Sigmoid colon (tissue), 7 donors: Measurements from ENCODE around the gene MSH2. TPM values are rescaled to one million over a fixed set of nuclear protein-coding genes. Genes with fewer than 3 reads are reported as not detected.

ENCODE experiments used
- DNase-seq: peaks from one replicate; pipeline ENCODE4 v3.0.0-alpha.2; 2019
- H3K27ac ChIP-seq, 4 donors: fragments of 200-600 bp; sonication (generic); one replicate each; pipeline ENCODE4 v1.5.1; 2016 to 2019; ENCODE audit warnings: mild to moderate bottlenecking in 1 of 4
- H3K27me3 ChIP-seq, 3 donors: fragments of 200-600 bp; sonication (generic); one replicate each; pipeline ENCODE4 v1.5.1; 2019; ENCODE audit warnings: mild to moderate bottlenecking in 1 of 3
- H3K36me3 ChIP-seq, 4 donors: fragments of 200-600 bp; sonication (generic); one replicate each; pipeline ENCODE4 v1.5.1; 2016 to 2019
- H3K4me1 ChIP-seq, 4 donors: fragments of 200-600 bp; sonication (generic); one replicate each; pipeline ENCODE4 v1.5.1; 2017 to 2019
- H3K4me3 ChIP-seq, 4 donors: fragments of 200-600 bp; sonication (generic); one replicate each; pipeline ENCODE4 v1.5.1; 2017 to 2019; ENCODE audit warnings: mild to moderate bottlenecking in 2 of 4, moderate library complexity in 1 of 4
- H3K9me3 ChIP-seq, 4 donors: fragments of 200-600 bp in 3 of 4; sonication (generic) in 3 of 4; one replicate each; pipeline versions ENCODE4 v1.5.1 to v1.6.1; 2013 to 2019
- EP300 ChIP-seq, 4 donors: sonication (generic); formaldehyde crosslinking; IDR thresholded peaks; one replicate each; pipeline ENCODE4 v1.6.1; 2017; ENCODE audit warnings: antibody characterized with exemption in 4 of 4
- POLR2A ChIP-seq, 2 donors: fragments of 450-650 bp; IDR thresholded peaks; one replicate each; pipeline ENCODE4 v1.6.1; 2016; ENCODE audit warnings: antibody characterized with exemption in 2 of 2, mild to moderate bottlenecking in 2 of 2, moderate library complexity in 2 of 2
- POLR2AphosphoS5 ChIP-seq, 4 donors: sonication (generic); formaldehyde crosslinking; IDR thresholded peaks; one replicate each; pipeline ENCODE4 v1.6.1; 2017; ENCODE audit warnings: antibody characterized with exemption in 4 of 4
- WGBS, 2 donors: extraction: QIAGEN DNeasy Blood & Tissue Kit; methylation state at CpG; one replicate each; pipeline ENCODE4 v1.1.7; 2013; 5-methylcytosine and 5-hydroxymethylcytosine counted together
- intact Hi-C: fragments of 100-400 bp; cut with DNase I; formaldehyde crosslinking; loops from one replicate; pipeline ENCODE4 v1.15.1; 2023
- polyA plus RNA-seq, 3 donors: library from polyadenylated mRNA; stranded (reverse); fragments of 200-250 nt; gene quantifications; one replicate each; pipeline ENCODE4 v1.2.3, GENCODE V29; 2013
- total RNA-seq, 4 donors: library from RNA; depleted of rRNA; stranded (reverse); fragments of >200 nt; gene quantifications; one replicate each; pipeline ENCODE4 v1.1.0, GENCODE V29; 2016
- TF ChIP-seq, protein P1 (sequence below), 4 experiments: fragments of 450-650 bp in 3 of 4; fragments of 200-600 bp in 1 of 4; IDR thresholded peaks; one replicate each; pipeline ENCODE4 v1.5.1; 2016 to 2019; ENCODE audit warnings: antibody characterized with exemption in 4 of 4, mild to moderate bottlenecking in 3 of 4, moderate library complexity in 2 of 4
- donor health status: healthy with polysubstance abuse.
- donor health status: Bipolar disorder and iron deficiency.
- donor health status: healthy.

Gene MSH2
- total and polyA plus RNA-seq, 7 donors, result 7.2 to 13.9 (median 9.4) TPM

DNA sequence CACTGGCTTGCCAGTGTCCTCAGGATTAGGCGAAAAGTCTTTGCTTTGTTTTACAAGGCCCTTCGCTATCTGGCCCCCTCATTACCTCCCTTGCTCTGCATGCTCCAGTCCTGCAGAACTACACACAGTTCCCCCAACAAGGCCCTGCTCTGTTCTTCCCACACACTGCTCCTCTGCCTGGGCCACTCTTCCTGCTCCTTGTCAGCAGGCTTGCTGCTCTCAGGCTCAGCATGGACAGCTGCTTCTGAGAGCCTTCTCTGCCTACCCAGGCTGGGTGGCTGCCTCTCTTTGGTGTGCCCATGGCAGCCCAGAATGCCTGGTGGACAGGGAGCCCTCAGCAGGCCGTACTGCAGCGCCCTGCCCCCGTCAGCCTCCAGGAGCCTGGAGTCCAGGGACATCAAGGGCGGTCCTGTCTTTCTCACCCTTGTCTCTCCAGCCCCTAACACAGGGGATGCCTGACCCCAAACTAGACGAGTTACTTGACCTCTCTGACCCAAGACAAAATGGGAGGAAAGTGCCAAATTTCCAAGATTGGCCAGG, 111.1 kb downstream of the MSH2 start:
- H3K27ac ChIP-seq, result no peak overlapping the region
- no peaks in the 10 kb centered on the region for H3K36me3 ChIP-seq
- H3K4me3 ChIP-seq, result no peak overlapping the region
- no peaks in the 10 kb centered on the region for H3K27me3 ChIP-seq
- no peaks in the 10 kb centered on the region for H3K9me3 ChIP-seq
- 93 to 97% methylated on average over 7 of the region's 7 CpGs for WGBS, 2 donors
- no peaks in the 10 kb centered on the region for H3K4me1 ChIP-seq
- TF ChIP-seq EP300 (IDR thresholded peaks at IDR 0.05) (no peak), POLR2AphosphoS5 (IDR thresholded peaks at IDR 0.05) (no peak)
- TF ChIP-seq, protein P1, sequence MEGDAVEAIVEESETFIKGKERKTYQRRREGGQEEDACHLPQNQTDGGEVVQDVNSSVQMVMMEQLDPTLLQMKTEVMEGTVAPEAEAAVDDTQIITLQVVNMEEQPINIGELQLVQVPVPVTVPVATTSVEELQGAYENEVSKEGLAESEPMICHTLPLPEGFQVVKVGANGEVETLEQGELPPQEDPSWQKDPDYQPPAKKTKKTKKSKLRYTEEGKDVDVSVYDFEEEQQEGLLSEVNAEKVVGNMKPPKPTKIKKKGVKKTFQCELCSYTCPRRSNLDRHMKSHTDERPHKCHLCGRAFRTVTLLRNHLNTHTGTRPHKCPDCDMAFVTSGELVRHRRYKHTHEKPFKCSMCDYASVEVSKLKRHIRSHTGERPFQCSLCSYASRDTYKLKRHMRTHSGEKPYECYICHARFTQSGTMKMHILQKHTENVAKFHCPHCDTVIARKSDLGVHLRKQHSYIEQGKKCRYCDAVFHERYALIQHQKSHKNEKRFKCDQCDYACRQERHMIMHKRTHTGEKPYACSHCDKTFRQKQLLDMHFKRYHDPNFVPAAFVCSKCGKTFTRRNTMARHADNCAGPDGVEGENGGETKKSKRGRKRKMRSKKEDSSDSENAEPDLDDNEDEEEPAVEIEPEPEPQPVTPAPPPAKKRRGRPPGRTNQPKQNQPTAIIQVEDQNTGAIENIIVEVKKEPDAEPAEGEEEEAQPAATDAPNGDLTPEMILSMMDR (IDR thresholded peaks at IDR 0.05), result no peak
- intact Hi-C loops, result no loop called here
- no peak for DNase-seq

DNA sequence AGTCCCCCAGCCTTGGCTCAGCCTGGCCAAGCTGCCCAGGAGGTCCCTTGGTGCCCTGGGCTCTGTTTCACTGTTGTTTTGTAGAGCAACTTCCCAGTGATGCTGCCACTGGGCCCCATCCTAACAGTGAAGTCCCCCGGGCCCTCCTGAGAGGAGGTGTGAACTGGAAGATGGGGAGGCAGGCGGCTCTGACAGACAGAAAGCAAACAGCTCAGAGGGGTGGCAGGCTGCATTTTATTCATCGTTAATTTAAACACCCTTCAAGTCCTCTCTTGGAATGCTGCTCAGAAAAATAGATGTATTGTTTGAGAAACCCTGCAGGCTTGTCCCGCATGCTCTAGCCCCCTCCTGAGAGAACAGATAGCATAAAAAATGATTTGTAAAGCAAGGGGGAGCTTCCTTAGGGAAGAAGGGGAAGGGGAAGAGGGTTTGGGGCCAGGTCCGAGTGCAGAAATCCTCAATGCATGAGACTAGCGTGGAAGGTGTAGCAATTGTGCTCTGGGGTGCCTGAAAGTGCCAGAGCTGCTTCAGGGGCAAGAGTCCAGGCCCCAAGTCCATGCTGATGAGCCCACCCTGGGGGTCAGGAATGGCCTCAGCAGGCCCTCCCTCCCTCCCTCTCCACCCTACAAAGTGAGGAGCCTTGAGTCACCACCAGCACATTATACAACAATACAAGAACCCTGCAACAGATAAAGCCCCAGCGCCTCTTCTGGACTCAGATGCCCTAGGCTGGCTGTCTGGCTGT, 113.6 kb downstream of the MSH2 start:
- H3K27me3 ChIP-seq, result peaks cover 0 to 18% (median 3%) of the 10 kb centered on the region in 3 donors
- no peaks in the 10 kb centered on the region for H3K36me3 ChIP-seq
- DNase-seq, result no peak
- intact Hi-C loops, result no loop called here
- H3K4me3 ChIP-seq, result no peak overlapping the region
- TF ChIP-seq EP300 (IDR thresholded peaks at IDR 0.05), result no peak
- no peak for TF ChIP-seq POLR2AphosphoS5 (IDR thresholded peaks at IDR 0.05)
- TF ChIP-seq POLR2A (IDR thresholded peaks at IDR 0.05), result no peak
- TF ChIP-seq, protein P1 (IDR thresholded peaks at IDR 0.05), result no peak
- no peak overlapping the region for H3K27ac ChIP-seq
- H3K9me3 ChIP-seq, result no peaks in the 10 kb centered on the region
- WGBS, 2 donors, result 90% methylated on average over 7 of the region's 7 CpGs
- H3K4me1 ChIP-seq, result peaks cover 0 to 12% (median 11%) of the 10 kb centered on the region in 4 donors

DNA sequence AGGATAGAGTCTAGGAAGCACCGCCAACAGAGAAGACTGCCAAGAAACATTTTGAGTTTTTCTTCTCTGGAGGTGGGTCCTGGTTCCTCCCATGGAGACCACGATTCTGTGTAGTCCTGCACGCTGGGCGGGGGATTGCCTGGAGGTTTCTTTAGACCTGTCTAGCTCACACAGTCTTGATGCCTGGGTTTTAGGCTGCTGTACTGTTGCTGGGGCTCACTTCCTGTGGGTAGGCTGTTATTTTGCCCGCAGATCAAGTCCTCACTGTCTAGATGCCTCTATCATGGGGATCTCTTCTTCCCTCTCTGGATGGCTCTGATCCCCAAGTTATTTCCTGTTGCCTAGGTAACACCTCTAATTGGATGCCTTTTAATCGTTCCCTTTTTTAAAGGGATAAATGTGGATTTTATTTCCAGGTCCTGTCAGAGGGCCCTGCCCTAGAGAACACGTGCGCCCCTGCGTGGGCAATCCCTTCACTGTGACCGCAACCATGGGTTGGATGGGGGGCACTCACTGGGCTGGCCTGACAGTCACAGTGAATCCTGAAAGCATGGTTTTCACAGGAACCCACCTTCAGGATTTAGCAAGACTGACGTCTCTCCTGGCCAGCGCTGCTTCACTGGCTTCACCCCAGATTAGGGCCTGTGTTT, 115.7 kb downstream of the MSH2 start:
- H3K27ac ChIP-seq, result no peak overlapping the region
- peaks cover 0 to 22% (median 5%) of the 10 kb centered on the region in 3 donors for H3K27me3 ChIP-seq
- no peak overlapping the region for H3K4me3 ChIP-seq
- TF ChIP-seq POLR2A (IDR thresholded peaks at IDR 0.05) (no peak), POLR2AphosphoS5 (IDR thresholded peaks at IDR 0.05) (no peak), EP300 (IDR thresholded peaks at IDR 0.05) (no peak)
- TF ChIP-seq, protein P1 (IDR thresholded peaks at IDR 0.05), result no peak
- H3K9me3 ChIP-seq, result no peaks in the 10 kb centered on the region
- H3K4me1 ChIP-seq, result peaks cover 0 to 15% (median 13%) of the 10 kb centered on the region in 4 donors
- no peaks in the 10 kb centered on the region for H3K36me3 ChIP-seq
- no peak for DNase-seq
- intact Hi-C loops, result no loop called here
- 91 to 92% methylated on average over 12 of the region's 12 CpGs for WGBS, 2 donors

DNA sequence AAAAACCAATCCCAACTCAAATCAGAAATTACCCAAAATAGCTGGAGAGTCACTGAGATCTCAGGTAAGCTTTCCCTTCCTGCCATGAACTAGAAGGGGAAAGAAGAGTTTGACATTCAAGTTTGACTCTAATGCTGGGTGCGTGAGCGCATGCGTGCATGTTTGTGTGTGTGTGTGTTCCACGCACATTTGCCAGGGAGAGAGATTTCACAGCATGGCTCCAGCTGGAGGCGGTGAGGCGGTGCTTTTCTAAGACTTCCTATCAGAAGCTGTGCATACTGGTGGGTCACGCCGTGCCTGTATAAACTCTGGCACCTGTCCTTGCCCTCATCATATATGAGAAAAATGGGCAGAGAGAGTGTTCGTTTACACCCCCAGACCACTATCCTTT, 116.2 kb downstream of the MSH2 start:
- intact Hi-C loops, result no loop called here
- H3K4me3 ChIP-seq, result no peak overlapping the region
- TF ChIP-seq POLR2AphosphoS5 (IDR thresholded peaks at IDR 0.05), result no peak
- TF ChIP-seq POLR2A (IDR thresholded peaks at IDR 0.05), result no peak
- TF ChIP-seq, protein P1 (IDR thresholded peaks at IDR 0.05), result no peak
- TF ChIP-seq EP300 (IDR thresholded peaks at IDR 0.05), result no peak
- peaks cover 0 to 22% (median 5%) of the 10 kb centered on the region in 3 donors for H3K27me3 ChIP-seq
- H3K9me3 ChIP-seq, result no peaks in the 10 kb centered on the region
- H3K27ac ChIP-seq, result no peak overlapping the region
- no peaks in the 10 kb centered on the region for H3K36me3 ChIP-seq
- peaks cover 0 to 15% (median 13%) of the 10 kb centered on the region in 4 donors for H3K4me1 ChIP-seq
- no peak for DNase-seq
- 94 to 96% methylated on average over 9 of the region's 9 CpGs for WGBS, 2 donors
